SK-N-SH (cell line): ENCODE measurements around the gene PRRX2. TPM values are rescaled to one million over a fixed set of nuclear protein-coding genes. Genes with fewer than 3 reads are reported as not detected.

Source experiments
- CTCF ChIA-PET: fragments of 300-600, 350-600 bp; formaldehyde crosslinking; extraction: SDS; loops from one replicate; lab custom pipeline; 2021; lab: Yijun Ruan, JAX
- POLR2A ChIA-PET: fragments of 350-600 bp; sonication (Branson Sonifier 250); formaldehyde crosslinking; extraction: SDS; loops from one replicate; lab custom pipeline; 2020; ENCODE audit warnings: antibody characterized with exemption, inconsistent platforms; lab: Yijun Ruan, JAX
- DNase-seq: peaks from one replicate; pipeline ENCODE4 v3.0.0; 2012
- H2AFZ ChIP-seq: fragments of 200-600 bp; sonication (generic); 2 replicates; pipeline ENCODE4 v1.8.1; 2016; ENCODE audit warnings: antibody characterized with exemption, mild to moderate bottlenecking, low read depth
- H3F3A ChIP-seq: fragments of 200-600 bp; sonication (generic); replicated peaks from 2 replicates; pipeline ENCODE3; 2016; ENCODE audit warnings: antibody characterized with exemption, mild to moderate bottlenecking; ENCODE audit not compliant: insufficient read depth
- H3K27ac ChIP-seq, 2 experiments: fragments of 200-500 bp in 1 of 2; fragments of 200-600 bp in 1 of 2; sonication (Bioruptor generic) in 1 of 2; sonication (generic), shearing (Covaris generic) in 1 of 2; 2 replicates each; pipeline versions ENCODE4 v1.5.1 to v1.6.1; 2014 to 2016; ENCODE audit warnings: low read depth in 2 of 2, inconsistent platforms in 1 of 2, low read length in 1 of 2, mild to moderate bottlenecking in 1 of 2, mixed read lengths in 1 of 2
- H3K27me3 ChIP-seq: fragments of 200-600 bp; sonication (generic), shearing (Covaris generic); 2 replicates; pipeline ENCODE4 v1.6.1; 2016; ENCODE audit warnings: mixed run types; ENCODE audit not compliant: insufficient read depth
- H3K36me3 ChIP-seq, 2 experiments: fragments of 200-500 bp in 1 of 2; fragments of 200-600 bp in 1 of 2; sonication (Bioruptor generic) in 1 of 2; sonication (generic) in 1 of 2; replicated peaks in 1 of 2; 2 replicates each; pipeline versions ENCODE3 to v1.5.1; 2014 to 2016; ENCODE audit warnings: low read length in 1 of 2, mild to moderate bottlenecking in 1 of 2; ENCODE audit not compliant: insufficient read depth in 2 of 2, control insufficient read depth in 1 of 2
- H3K4me1 ChIP-seq, 2 experiments: fragments of 200-500 bp in 1 of 2; fragments of 200-600 bp in 1 of 2; sonication (Bioruptor generic) in 1 of 2; sonication (generic), shearing (Covaris generic) in 1 of 2; 2 replicates each; pipeline versions ENCODE4 v1.5.1 to v1.6.1; 2014 to 2016; ENCODE audit warnings: low read depth in 1 of 2, low read length in 1 of 2, mixed run types in 1 of 2; ENCODE audit not compliant: insufficient read depth in 2 of 2, control insufficient read depth in 1 of 2
- H3K4me2 ChIP-seq: fragments of 200-600 bp; sonication (generic), shearing (Covaris generic); 2 replicates; pipeline ENCODE4 v1.6.1; 2017; ENCODE audit warnings: mixed run types
- H3K4me3 ChIP-seq, 2 experiments: fragments of 200-500 bp in 1 of 2; fragments of 200-600 bp in 1 of 2; sonication (Bioruptor generic) in 1 of 2; sonication (generic), shearing (Covaris generic) in 1 of 2; 2 replicates each; pipeline versions ENCODE4 v1.5.1 to v1.8.1; 2014 to 2016; ENCODE audit warnings: low read depth in 2 of 2, inconsistent platforms in 1 of 2, low read length in 1 of 2, mild to moderate bottlenecking in 1 of 2, mixed read lengths in 1 of 2, moderate library complexity in 1 of 2
- H3K79me2 ChIP-seq: fragments of 200-600 bp; sonication (generic); 2 replicates; pipeline ENCODE4 v1.8.1; 2017; ENCODE audit warnings: mild to moderate bottlenecking; ENCODE audit not compliant: insufficient read depth
- H3K9ac ChIP-seq: fragments of 200-600 bp; sonication (generic); 2 replicates; pipeline ENCODE4 v1.6.1; 2017; ENCODE audit warnings: mixed run types
- H3K9me2 ChIP-seq: fragments of 200-600 bp; sonication (generic); 2 replicates; pipeline ENCODE4 v1.6.1; 2017; ENCODE audit warnings: mixed run types
- H3K9me3 ChIP-seq: fragments of 200-600 bp; sonication (generic); 2 replicates; pipeline ENCODE4 v1.6.1; 2017; ENCODE audit warnings: mixed run types, mild to moderate bottlenecking, moderate library complexity
- H4K20me1 ChIP-seq: fragments of 200-600 bp; sonication (generic); 2 replicates; pipeline ENCODE4 v1.6.1; 2017; ENCODE audit warnings: mild to moderate bottlenecking, mixed run types; ENCODE audit not compliant: insufficient read depth
- CHD2 ChIP-seq: fragments of 150-350 bp; IDR thresholded peaks from 2 replicates; pipeline ENCODE4 v1.6.1; 2018; ENCODE audit warnings: low read length; ENCODE audit not compliant: partially characterized antibody
- EZH2phosphoT487 ChIP-seq: fragments of 200-600 bp; sonication (generic); IDR thresholded peaks from 2 replicates; pipeline ENCODE4 v1.6.1; 2017; ENCODE audit warnings: low read depth, mixed run types, mild to moderate bottlenecking, antibody characterized with exemption, moderate library complexity, borderline replicate concordance
- FOXM1 ChIP-seq: IDR thresholded peaks from 2 replicates; pipeline ENCODE4 v1.4.0; 2012; ENCODE audit warnings: low read depth, mild to moderate bottlenecking
- GABPA ChIP-seq: IDR thresholded peaks from 2 replicates; pipeline ENCODE4 v1.4.0; 2012; ENCODE audit warnings: low read depth, mild to moderate bottlenecking
- MXI1 ChIP-seq: IDR thresholded peaks from 2 replicates; pipeline ENCODE4 v1.6.1; 2012; ENCODE audit warnings: mild to moderate bottlenecking, low read depth, low read length, improper control_type of control experiment
- PBX3 ChIP-seq: IDR thresholded peaks from 2 replicates; pipeline ENCODE4; 2012
- RAD21 ChIP-seq: IDR thresholded peaks from 2 replicates; pipeline ENCODE4 v1.6.1; 2012; ENCODE audit warnings: mild to moderate bottlenecking, low read length
- RCOR1 ChIP-seq: fragments of 150-350 bp; IDR thresholded peaks from 2 replicates; pipeline ENCODE4 v1.6.1; 2017; ENCODE audit warnings: antibody characterized with exemption, low read length
- SIN3A ChIP-seq: IDR thresholded peaks from 2 replicates; pipeline ENCODE4 v1.6.1; 2012; ENCODE audit warnings: low read depth, mild to moderate bottlenecking, low read length, moderate library complexity, borderline replicate concordance
- TCF12 ChIP-seq: IDR thresholded peaks from 2 replicates; pipeline ENCODE4 v1.4.0; 2012
- YY1 ChIP-seq: IDR thresholded peaks from 2 replicates; pipeline ENCODE4 v1.4.0; 2012; ENCODE audit warnings: low read depth, mild to moderate bottlenecking
- ZBTB33 ChIP-seq: IDR thresholded peaks from 2 replicates; pipeline ENCODE4 v1.4.0; 2012; ENCODE audit warnings: low read depth, borderline replicate concordance
- WGBS: methylation state at CpG from one replicate; pipeline ENCODE4 v1.1.6; 2017; ENCODE audit warnings: low lambda C conversion rate; 5-methylcytosine and 5-hydroxymethylcytosine counted together
- polyA plus RNA-seq, 3 experiments: library from polyadenylated mRNA; depleted of rRNA; stranded (reverse); fragments of >200 nt; gene quantifications; 2 replicates each; pipeline ENCODE4 v1.2.3, GENCODE V29; 2012
- TF ChIP-seq, protein P1 (sequence below): fragments of 150-350 bp; IDR thresholded peaks from 2 replicates; pipeline ENCODE4 v1.6.1; 2017; ENCODE audit warnings: antibody characterized with exemption, low read length, low read depth, borderline replicate concordance
- TF ChIP-seq, protein P2 (sequence below): IDR thresholded peaks from 2 replicates; pipeline ENCODE4 v1.4.0; 2012; ENCODE audit warnings: low read depth, borderline replicate concordance
- TF ChIP-seq, protein P3 (sequence below): IDR thresholded peaks from 2 replicates; pipeline ENCODE4 v1.6.1; 2012; ENCODE audit warnings: mild to moderate bottlenecking, low read depth, low read length, moderate library complexity

The PRRX2 gene
- polyA plus RNA-seq, 1 of the 3 experiments (the other 2 are of a cell fraction) = 0.84 TPM

GRCh38 chr9:129765764-129766317 is 100.4 kb downstream of the PRRX2 start (continued):
- TF ChIP-seq, protein P1, sequence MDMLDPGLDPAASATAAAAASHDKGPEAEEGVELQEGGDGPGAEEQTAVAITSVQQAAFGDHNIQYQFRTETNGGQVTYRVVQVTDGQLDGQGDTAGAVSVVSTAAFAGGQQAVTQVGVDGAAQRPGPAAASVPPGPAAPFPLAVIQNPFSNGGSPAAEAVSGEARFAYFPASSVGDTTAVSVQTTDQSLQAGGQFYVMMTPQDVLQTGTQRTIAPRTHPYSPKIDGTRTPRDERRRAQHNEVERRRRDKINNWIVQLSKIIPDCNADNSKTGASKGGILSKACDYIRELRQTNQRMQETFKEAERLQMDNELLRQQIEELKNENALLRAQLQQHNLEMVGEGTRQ = no peak
- TF ChIP-seq CHD2 = no peak
- TF ChIP-seq, all 33 proteins: peak for 0

GRCh38 chr9:129768486-129768885 is 103.0 kb downstream of the PRRX2 start:
- DNase-seq = no peak
- Histone ChIP-seq H3K4me1 (no peaks in the 10 kb centered on the region), H3F3A (no peaks in the 10 kb centered on the region), H3K27ac (no peak overlapping the region), H4K20me1 (no peaks in the 10 kb centered on the region), H2AFZ (no peak overlapping the region), H3K9me2 (no peaks in the 10 kb centered on the region), H3K27me3 (no peaks in the 10 kb centered on the region), H3K4me3 (no peak overlapping the region), H3K4me2 (no peak overlapping the region), H3K9ac (no peak overlapping the region), H3K9me3 (no peaks in the 10 kb centered on the region)
- CTCF ChIA-PET = interaction anchor here (1.8 to 2.9 kb wide), 2 partner anchors 30 to 42 kb away, joined by 6 to 14 read pairs; no protein-coding TSS in a partner anchor
- TF ChIP-seq TCF12 = no peak
- TF ChIP-seq, protein P2, sequence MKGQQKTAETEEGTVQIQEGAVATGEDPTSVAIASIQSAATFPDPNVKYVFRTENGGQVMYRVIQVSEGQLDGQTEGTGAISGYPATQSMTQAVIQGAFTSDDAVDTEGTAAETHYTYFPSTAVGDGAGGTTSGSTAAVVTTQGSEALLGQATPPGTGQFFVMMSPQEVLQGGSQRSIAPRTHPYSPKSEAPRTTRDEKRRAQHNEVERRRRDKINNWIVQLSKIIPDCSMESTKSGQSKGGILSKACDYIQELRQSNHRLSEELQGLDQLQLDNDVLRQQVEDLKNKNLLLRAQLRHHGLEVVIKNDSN = no peak
- no peak for TF ChIP-seq RAD21
- TF ChIP-seq FOXM1 = no peak
- no peak for TF ChIP-seq EZH2phosphoT487
- no peak for TF ChIP-seq MXI1
- no peak for TF ChIP-seq ZBTB33
- no peak for TF ChIP-seq CHD2
- no peak for TF ChIP-seq RCOR1
- TF ChIP-seq, all 33 proteins: peak for 0
- no peaks in the 10 kb centered on the region for H3K36me3 ChIP-seq
- no peaks in the 10 kb centered on the region for H3K79me2 ChIP-seq
- POLR2A ChIA-PET = no interaction called here
- 94% methylated on average over 6 of the region's 6 CpGs for WGBS

- no peak overlapping the region for H3K9ac ChIP-seq
- no peaks in the 10 kb centered on the region for H3K79me2 ChIP-seq
- H2AFZ ChIP-seq = no peak overlapping the region
- WGBS = 81% methylated on average over 5 of the region's 5 CpGs
- H3K9me2 ChIP-seq = no peaks in the 10 kb centered on the region
- no peak overlapping the region for H3K4me2 ChIP-seq
- ChIA-PET POLR2A (no interaction called here), CTCF (interaction anchor here (1.2 to 1.8 kb wide), 2 partner anchors 32 to 127 kb away, joined by 4 to 6 read pairs; no protein-coding TSS in a partner anchor)
- no peaks in the 10 kb centered on the region for H3K36me3 ChIP-seq
- TF ChIP-seq PBX3 (no peak), SIN3A (no peak), YY1 (no peak), GABPA (no peak)
- TF ChIP-seq, protein P3, sequence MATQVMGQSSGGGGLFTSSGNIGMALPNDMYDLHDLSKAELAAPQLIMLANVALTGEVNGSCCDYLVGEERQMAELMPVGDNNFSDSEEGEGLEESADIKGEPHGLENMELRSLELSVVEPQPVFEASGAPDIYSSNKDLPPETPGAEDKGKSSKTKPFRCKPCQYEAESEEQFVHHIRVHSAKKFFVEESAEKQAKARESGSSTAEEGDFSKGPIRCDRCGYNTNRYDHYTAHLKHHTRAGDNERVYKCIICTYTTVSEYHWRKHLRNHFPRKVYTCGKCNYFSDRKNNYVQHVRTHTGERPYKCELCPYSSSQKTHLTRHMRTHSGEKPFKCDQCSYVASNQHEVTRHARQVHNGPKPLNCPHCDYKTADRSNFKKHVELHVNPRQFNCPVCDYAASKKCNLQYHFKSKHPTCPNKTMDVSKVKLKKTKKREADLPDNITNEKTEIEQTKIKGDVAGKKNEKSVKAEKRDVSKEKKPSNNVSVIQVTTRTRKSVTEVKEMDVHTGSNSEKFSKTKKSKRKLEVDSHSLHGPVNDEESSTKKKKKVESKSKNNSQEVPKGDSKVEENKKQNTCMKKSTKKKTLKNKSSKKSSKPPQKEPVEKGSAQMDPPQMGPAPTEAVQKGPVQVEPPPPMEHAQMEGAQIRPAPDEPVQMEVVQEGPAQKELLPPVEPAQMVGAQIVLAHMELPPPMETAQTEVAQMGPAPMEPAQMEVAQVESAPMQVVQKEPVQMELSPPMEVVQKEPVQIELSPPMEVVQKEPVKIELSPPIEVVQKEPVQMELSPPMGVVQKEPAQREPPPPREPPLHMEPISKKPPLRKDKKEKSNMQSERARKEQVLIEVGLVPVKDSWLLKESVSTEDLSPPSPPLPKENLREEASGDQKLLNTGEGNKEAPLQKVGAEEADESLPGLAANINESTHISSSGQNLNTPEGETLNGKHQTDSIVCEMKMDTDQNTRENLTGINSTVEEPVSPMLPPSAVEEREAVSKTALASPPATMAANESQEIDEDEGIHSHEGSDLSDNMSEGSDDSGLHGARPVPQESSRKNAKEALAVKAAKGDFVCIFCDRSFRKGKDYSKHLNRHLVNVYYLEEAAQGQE = no peak
- H4K20me1 ChIP-seq = no peaks in the 10 kb centered on the region
- no peak overlapping the region for H3K4me3 ChIP-seq
- DNase-seq = no peak
- H3K27me3 ChIP-seq = no peaks in the 10 kb centered on the region
- no peaks in the 10 kb centered on the region for H3K9me3 ChIP-seq
- H3F3A ChIP-seq = no peaks in the 10 kb centered on the region
- no peaks in the 10 kb centered on the region; a peak in 1 of 4 replicates for H3K4me1 ChIP-seq
- H3K27ac ChIP-seq = no peak overlapping the region
Observed at GRCh38 chr9:129769669-129770068, 104.2 kb downstream of the PRRX2 start.
